Measurements from ENCODE around the gene LMNTD2. TPM values are rescaled to one million over a fixed set of nuclear protein-coding genes. Genes with fewer than 3 reads are reported as not detected.

LMNTD2 gene
- total RNA-seq, 1 donor from 2014 or later, result 1.7 TPM

- DNase-seq (ENCODE audit: low read depth), result peak; percentile 34
Measured at GRCh38 chr11:554428-555226, 5.9 kb downstream of the LMNTD2 start.

DNA sequence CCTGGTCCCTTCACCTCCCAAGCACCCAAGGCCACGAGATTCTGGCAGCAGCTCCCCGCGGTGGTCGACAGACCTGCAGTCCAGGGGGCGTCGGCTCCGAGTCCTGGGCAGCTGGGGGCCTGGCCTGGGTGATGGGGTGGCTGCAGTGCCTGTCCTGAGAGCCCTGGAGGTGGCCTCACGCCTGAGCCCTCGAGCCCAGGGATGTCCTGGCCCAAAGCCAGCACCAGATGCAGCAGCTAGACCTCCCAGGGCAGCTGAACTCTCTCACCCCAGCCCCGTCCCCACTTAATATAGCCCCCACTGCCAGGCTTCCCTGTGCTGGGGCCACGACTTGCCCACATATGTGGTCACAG, 6.6 kb downstream of the LMNTD2 start:
- DNase-seq (ENCODE audit: low read depth), result no peak

- DNase-seq (ENCODE audit: low read depth), result no peak
Measured at GRCh38 chr11:553083-553987, 7.2 kb downstream of the LMNTD2 start.

DNA sequence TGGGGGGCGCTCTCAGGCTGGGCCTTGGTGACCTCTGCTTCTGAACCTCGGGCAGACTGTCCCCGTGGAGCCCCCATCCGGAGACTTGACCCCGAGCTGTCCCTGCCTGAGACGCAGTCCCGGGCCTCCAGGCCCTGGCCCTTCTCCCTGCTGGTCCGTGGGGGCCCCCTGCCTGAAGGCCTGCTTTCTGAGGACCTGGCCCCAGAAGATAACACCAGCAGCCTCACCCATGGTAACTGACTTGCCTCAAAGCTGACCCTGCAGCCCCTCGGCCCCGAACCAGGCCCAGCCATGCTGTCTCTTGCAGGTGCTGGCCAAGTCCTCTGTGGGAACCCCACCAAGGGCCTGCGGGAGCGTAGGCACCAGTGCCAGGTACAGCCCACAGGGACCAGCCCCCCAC, 8.9 kb downstream of the LMNTD2 start:
- no peak for DNase-seq (ENCODE audit: low read depth)

DNA sequence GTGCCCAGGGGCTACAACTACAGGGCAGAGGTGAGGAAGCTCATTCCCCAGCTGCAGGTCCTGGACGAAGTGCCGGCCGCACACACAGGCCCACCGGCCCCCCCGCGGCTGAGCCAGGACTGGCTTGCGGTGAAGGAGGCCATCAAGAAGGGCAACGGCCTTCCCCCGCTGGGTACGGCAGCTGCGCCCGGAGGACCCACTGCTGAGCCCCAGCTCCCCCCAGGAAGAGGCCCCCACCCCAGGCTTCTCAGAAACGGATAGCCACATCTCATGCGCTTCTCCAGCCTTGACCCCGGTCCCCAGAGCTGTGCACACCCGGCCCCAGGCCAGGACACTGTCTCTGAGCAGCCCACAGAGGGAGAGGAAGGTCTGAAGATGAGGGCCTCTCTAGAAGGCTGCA, 9.4 kb downstream of the LMNTD2 start:
- no peak for DNase-seq (ENCODE audit: low read depth)

DNA sequence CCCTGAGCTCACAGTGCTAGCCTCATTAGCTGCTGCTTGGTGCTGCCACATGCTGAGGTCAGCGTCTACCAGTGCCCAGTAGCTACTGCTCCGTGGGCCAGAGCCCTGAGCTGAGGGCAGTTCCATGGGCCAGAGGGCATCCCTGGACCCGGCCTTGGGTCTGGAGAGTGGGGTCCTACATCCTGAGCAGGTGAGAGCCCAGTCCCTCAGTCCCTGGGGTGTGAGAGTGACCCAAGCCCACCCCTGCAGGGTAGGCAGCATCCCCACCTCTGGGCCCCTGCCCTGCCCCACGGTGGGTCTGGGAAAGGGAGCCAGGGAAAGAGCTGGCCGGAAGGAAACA, 9.8 kb downstream of the LMNTD2 start:
- no peak for DNase-seq (ENCODE audit: low read depth)

DNA sequence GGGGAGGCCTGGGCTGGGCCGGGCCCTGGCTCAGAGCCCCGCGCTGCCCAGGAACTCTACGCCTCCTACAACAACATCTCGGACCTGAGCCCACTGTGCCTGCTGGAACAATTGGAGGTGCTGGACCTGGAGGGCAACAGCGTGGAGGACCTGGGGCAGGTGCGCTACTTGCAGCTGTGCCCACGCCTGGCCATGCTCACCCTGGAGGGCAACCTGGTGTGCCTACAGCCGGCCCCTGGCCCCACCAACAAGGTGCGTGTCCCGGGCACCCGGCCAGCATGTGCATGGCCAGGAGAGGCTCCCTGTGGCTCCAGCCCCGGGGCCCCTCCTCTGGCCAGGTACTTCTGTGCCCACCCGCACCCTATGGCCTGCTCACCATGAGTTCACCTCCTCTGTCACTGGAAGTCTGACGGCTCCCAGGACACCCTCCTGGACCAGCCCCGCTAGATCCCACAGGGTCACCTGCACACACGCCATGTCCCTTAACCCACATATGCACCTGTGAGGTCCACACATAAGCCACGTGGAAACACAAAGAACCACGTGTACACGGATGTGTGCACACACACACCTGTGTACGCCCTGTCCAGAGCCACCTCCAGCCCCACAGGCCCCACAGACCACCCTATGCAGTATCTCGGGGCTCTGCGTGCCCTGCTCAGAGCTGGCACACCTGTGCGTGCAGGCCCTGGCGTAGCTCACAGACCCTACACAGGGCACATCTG, 10.4 kb downstream of the LMNTD2 start:
- DNase-seq (ENCODE audit: low read depth), result no peak

DNA sequence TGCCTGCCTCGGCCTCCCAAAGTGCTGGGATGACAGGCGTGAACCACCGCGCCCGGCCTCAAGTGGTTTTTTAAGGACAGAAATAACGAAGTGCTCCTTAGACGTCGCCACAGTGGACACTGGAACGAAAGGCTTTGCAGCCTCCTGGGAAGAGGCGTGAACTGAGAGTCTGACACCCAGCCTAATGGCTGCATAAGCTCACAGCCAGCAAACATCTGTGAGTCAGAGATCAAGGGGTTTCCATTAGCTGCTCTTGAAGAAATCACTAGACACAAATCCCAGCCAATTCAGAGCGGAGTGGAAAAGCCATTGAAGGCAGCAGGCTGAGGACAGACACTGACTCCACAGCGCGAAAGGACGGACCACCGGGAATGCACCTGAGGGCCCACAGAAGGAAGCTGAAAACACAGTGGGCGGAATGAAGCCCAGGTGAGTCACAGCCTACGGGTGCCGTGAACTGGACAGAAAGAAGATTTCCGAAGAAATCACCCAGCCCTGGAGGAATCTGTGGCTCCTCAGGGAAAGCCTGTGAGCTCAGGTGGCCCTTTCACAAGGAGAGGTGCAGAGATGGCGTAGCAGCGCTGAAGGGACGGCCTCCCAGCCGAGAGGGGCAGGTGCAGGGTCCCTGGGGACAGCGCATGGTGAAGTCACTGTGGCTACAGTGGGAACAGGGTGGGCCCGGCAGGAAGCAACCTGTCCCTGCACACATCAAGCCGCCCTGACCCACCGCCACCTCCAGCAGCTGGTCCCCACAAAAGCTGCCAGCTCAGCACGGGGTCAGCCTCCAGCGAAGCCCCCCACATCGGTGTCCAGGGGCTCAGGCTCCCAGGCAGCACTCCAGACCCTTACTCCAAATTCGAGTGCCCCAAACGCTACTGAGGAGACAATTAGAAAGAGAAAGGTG, 11.6 kb downstream of the LMNTD2 start:
- DNase-seq (ENCODE audit: low read depth), result peak; percentile 36

DNA sequence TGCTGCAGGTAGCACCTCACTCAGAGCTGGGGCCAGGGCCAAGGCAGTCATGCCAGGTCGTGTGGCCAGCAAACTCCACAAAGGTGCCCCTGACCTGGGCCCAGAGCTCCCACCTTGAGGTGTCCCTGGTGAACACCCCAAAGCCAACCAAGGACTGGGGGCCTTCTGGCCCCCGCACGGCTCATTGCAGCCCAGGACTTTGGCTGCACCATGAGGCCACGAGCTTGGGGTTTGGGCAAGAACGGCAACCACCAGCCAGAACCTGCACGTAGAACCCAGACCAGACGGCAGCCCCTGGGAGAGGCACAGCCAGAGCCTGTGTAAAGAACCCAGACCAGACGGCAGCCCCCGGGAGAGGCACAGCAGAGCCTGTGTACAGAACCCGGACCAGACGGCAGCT, 15.4 kb downstream of the LMNTD2 start:
- no peak for DNase-seq (ENCODE audit: low read depth)

DNA sequence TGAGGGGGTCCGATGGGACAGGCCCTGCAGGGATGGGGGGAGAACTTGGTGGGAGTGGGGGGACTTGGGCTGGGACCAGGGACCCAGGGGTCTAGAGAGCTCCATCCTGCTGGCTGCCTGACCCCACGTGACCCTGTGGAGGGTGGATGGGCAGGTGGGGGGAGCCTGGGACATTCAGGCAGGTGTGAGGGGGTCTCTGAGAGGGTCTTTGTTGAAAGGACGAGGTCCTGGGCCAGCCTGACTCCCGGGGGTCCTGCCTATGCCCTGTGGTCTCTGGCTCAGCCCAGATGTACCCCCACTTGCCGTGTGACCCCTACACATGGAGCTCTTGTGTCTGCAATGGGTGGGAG, 15.7 kb downstream of the LMNTD2 start:
- DNase-seq (ENCODE audit: low read depth), result no peak

DNA sequence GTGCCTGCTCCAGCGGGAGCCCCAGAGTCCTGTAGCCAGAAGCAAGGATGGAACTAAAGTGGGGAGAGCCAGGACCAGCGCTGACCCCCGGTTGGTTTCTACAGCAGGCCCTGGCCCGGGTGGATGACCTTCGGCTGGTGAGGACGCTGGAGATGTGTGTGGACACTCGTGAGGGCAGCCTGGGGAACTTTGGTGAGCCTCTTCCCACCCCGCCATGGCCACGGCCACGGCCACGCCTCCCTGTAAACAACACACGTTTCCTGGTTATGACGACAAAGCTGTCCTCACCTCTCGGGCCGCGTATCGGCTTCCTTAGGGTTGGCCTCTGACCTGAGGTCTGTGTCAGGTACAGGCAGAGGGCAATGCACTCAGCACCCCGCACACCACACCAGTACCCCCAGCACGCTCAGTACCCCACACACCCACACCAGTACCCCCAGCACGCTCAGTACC, 19.1 kb downstream of the LMNTD2 start:
- no peak for DNase-seq (ENCODE audit: low read depth)

- DNase-seq (ENCODE audit: low read depth), result no peak
Measured at GRCh38 chr11:540583-541432, 19.7 kb downstream of the LMNTD2 start.

- no peak for DNase-seq (ENCODE audit: low read depth)
Measured at GRCh38 chr11:539971-540481, 20.5 kb downstream of the LMNTD2 start.

DNA sequence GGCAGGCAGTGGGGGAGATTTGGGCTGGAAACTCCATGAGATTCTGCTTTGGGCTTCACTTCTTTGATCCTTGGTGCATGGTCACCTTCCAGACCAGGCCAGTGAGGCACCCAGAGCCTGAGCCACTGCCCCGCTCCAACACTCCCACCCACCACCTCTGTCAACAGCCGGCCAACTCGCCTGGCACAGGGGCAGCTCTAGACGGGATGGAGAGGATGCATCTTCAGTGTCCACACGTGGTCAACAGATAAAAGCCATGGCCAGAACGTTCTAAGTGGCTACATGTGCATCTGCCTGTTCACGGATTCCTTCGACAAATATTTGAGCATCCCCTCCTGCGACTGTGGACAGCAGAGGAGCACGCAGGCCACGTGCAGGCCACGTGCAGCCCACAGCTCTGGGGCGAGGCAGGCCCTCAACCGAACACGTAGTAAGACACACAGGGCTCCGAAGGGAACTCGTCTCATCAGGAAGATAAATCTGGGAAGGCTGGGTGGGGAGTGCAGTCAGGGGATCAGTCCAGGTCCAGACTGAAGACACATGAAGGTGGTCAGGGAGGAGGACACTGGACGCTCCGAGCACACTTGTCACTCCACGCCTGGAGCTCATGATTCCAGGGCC, 22.0 kb downstream of the LMNTD2 start:
- DNase-seq (ENCODE audit: low read depth), result no peak

DNA sequence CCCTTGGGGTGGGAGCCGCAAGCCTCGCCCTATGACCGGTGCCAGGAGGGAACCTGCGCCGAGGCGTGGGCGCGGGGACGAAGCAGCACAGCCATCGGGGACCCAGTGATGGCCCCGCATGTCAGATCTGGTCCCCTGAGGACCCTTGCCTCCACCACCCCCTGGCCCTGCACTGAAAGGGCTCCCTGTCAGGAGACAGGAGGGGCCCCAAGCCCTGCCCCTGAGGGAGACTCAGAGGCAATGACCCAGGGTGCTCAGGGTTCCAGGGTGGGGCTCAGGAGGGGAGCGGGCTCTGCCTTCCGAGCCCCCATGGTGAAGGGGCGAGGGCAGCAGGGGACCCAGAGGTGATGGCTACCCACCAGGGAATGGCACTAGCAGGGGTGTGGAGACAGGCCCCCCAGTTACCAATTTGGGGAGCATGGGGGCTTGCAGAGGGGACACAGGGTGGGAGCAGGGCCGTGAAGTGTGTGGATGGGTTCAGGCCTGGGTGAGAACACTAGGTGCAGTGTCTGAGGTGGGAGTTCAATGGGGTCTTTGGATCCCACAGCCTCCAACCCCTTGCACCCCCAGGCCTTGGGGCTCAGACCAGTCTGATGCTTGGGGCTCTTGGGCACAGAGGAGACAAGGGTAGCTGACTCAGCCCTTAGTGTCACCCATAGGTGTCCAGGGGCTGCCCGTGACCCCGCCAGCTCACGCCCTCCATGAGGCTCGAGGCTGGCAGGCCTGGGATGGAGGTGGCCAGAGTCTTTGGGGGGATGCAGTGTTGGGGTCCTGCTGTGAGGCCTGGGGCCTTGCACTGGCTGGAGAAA, 22.7 kb downstream of the LMNTD2 start:
- DNase-seq (ENCODE audit: low read depth), result no peak

GRCh38 chr11:536841-537621, 23.5 kb downstream of the LMNTD2 start, which contains the start of gene LRRC56:
TSS of gene LRRC56 (plus strand) at chr11:537527. CDS start at chr11:540685, 3,158 bp downstream.
- peak; percentile 67 for DNase-seq (ENCODE audit: low read depth)

DNA sequence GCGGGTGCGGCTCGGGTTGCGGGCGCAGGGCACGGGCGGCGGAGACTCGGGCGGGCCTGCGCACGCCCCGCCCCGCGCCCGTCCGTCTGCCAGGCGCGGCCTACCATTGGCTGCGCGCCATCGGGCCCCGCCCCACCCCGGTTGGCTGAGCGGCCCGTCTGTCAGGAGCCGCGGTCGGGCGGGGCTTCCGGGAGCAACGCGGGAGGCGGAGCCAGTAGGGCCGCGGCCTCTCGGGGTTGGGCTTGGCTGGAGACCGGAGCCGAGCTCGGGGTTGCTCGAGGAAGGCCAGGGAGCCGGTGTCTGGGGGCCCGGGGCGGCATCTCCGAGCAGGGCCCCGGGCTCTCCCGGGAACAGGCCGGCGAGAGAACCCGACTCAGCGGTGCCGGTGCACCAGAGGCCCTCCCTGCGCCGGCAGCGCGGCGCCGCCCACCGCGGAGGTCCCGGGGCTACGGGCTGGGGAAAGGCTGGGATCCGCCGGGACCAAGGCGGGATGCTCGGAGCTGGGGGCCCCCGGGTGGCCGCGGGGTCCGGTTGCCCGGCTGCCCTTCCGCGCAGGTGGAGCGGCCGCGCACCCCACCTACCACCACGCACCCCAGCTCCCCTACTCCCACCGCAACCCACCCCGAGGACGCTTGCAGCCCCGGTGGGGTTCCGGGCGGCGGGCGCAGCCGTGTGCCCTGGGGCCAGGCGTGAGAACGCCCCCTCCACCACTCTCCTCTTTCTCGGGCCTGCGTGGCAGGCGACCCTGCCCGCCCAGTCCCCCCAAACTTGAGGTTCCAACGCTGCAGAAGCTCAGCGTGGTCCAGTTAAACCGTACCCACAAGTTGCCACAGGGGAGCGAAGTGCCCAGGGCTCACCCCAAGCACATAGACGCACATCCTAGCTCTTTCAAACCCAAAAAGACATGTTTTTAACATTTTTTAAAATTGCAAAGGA, 24.8 kb downstream of the LMNTD2 start, which contains the start of gene HRAS:
Gene HRAS, minus strand, starts transcription at position 58 of the 936 bp plus-strand sequence.
- peak; percentile 70 for DNase-seq (ENCODE audit: low read depth)

All from renal cortical epithelial cell (primary cell).